Testis (tissue), 2 donors: ENCODE results near the gene ADGRB3.

Experiments
- CTCF ChIP-seq, 3 experiments: fragments of 450-650 bp in 2 of 3; fragments of 200-600 bp in 1 of 3; sonication (generic) in 1 of 3; IDR thresholded peaks; one replicate each; pipeline ENCODE4 v1.5.1; 2016 to 2019; ENCODE audit warnings: antibody characterized with exemption in 3 of 3, mild to moderate bottlenecking in 2 of 3, moderate library complexity in 1 of 3
- POLR2A ChIP-seq: fragments of 450-650 bp; IDR thresholded peaks from one replicate; pipeline ENCODE4 v1.6.1; 2017; ENCODE audit warnings: antibody characterized with exemption, mild to moderate bottlenecking, moderate library complexity

GRCh38 chr6:69398729-69399128 is 763.6 kb downstream of the ADGRB3 start:
- TF ChIP-seq CTCF (IDR thresholded peaks at IDR 0.05) (no peak), POLR2A (no peak)
